Fibroblast of the aortic adventitia (primary cell): ENCODE measurements around the gene CYTL1. TPM values are rescaled to one million over a fixed set of nuclear protein-coding genes. Genes with fewer than 3 reads are reported as not detected.

Source experiments
- DNase-seq: peaks from one replicate; pipeline ENCODE4 v3.0.0-alpha.2; 2010; ENCODE audit warnings: low read depth
- H3K4me3 ChIP-seq: 2 replicates; pipeline ENCODE4 v1.5.1; 2011; ENCODE audit warnings: low read depth, mild to moderate bottlenecking, control low read depth, low read length, moderate library complexity
- total RNA-seq: library from RNA; depleted of rRNA; stranded (reverse); fragments of >200 nt; gene quantifications from 2 replicates; pipeline ENCODE4 v1.2.3, GENCODE V29; 2012; ENCODE audit warnings: low replicate concordance
- TF ChIP-seq, protein P1 (sequence below): IDR thresholded peaks from 2 replicates; pipeline ENCODE4 v1.5.1; 2011; ENCODE audit warnings: mild to moderate bottlenecking, low read length, control low read depth, inconsistent platforms; ENCODE audit not compliant: insufficient read depth

Gene CYTL1
- total RNA-seq, 1 donor = 12.5 TPM

DNA sequence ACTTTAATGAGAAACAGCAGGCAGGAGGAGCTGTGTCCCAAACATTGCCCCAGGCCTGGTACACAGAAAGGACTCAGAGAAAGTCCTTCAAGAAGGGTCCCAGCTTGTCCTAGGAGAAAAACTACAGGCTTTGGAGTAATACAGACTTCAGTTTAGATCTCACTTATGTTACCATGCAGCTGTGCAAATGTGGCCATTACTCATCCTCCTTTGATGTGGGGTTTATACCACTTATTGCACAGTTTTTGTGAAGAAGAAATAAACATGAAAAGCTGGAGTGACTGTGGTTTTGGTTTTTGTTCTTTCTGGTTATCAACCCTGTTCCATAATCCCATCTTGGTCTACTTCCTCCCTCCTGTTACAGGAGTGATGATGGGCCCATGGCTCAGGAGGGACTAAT is 8.1 kb upstream of the CYTL1 start:
- no peak for DNase-seq
- TF ChIP-seq, protein P1, sequence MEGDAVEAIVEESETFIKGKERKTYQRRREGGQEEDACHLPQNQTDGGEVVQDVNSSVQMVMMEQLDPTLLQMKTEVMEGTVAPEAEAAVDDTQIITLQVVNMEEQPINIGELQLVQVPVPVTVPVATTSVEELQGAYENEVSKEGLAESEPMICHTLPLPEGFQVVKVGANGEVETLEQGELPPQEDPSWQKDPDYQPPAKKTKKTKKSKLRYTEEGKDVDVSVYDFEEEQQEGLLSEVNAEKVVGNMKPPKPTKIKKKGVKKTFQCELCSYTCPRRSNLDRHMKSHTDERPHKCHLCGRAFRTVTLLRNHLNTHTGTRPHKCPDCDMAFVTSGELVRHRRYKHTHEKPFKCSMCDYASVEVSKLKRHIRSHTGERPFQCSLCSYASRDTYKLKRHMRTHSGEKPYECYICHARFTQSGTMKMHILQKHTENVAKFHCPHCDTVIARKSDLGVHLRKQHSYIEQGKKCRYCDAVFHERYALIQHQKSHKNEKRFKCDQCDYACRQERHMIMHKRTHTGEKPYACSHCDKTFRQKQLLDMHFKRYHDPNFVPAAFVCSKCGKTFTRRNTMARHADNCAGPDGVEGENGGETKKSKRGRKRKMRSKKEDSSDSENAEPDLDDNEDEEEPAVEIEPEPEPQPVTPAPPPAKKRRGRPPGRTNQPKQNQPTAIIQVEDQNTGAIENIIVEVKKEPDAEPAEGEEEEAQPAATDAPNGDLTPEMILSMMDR = no peak
- H3K4me3 ChIP-seq = no peak overlapping the region

DNA sequence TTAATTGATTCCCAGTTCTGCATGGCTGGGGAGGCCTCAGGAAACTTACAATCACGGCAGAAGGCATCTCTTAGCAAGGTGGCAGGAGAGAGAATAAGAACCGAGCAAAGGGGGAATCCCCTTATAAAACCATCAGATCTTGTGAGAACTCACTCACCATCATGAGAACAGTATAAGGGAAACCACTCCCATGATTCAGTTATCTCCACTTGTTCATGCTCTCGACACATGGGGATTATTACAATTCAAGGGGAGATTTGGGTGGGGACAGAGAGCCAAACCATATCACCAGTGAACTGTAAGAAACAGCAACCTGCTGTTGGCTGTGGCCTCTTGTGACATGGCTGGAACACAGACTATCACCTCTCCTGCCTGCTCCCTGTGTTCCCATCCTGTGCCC is 7.1 kb upstream of the CYTL1 start:
- no peak for DNase-seq
- H3K4me3 ChIP-seq = no peak overlapping the region
- TF ChIP-seq, protein P1 = no peak

DNA sequence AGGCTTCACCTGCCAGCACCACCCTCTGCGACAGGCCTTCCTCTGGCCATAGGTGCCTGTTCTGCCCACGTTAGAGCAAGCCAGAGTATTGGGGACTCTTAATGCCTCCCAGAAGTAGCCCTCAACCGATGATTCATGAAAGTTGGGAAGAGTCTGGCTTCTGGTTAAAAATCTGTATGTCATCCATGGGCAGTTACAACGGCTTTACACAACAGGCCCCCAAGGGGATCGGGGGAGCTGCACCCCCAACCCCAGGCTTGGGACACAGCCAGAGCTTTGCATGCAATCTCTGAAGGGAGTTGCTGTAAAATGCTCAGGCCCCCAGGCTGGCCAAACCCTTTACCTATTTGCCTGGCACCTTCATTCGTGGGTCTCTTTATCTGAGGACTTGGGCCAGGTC is 5.4 kb upstream of the CYTL1 start:
- no peak overlapping the region for H3K4me3 ChIP-seq
- TF ChIP-seq, protein P1 = no peak
- DNase-seq = peak; percentile 36

DNA sequence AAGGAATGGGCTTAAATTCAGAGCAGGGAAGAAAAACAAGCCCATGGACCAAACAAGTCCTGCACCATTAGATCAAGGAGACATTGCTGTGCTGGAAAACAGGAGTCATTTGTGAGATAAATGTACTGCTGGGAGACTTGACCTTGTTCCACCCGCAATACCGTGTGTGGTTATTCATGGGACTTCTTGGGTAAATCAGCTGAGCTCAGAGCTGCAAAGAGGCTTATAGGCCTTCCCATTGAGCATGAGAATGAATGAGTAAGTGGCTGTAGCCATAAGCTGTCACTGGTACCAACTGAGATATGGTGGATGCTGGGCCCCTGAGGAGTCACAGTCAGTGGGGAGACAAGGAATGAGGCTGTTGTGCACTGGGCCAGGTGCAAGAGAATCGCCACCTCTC is 2.3 kb upstream of the CYTL1 start:
- H3K4me3 ChIP-seq = no peak overlapping the region
- TF ChIP-seq, protein P1 = no peak
- no peak for DNase-seq

DNA sequence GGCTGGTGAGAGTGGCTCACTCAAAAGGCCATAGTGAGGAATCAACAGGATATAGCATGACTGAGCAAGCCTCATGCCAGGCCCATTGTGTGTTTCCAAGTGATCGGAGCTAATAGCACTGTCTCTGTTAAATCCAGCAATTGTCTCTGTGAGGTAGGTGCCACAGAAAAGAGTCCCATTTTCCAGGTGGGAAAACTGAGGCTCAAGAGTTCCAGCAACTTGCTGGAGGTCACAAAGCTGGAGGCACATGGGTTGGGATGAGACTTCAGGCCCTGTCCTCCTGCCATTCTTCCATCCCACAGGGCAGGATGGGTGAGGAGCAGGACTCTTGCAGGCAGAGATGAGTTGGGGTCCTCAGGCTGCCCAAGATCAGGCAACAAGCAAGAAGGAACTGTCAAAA is 1.1 kb upstream of the CYTL1 start:
- no peak for DNase-seq
- TF ChIP-seq, protein P1 = no peak
- H3K4me3 ChIP-seq = no peak overlapping the region

DNA sequence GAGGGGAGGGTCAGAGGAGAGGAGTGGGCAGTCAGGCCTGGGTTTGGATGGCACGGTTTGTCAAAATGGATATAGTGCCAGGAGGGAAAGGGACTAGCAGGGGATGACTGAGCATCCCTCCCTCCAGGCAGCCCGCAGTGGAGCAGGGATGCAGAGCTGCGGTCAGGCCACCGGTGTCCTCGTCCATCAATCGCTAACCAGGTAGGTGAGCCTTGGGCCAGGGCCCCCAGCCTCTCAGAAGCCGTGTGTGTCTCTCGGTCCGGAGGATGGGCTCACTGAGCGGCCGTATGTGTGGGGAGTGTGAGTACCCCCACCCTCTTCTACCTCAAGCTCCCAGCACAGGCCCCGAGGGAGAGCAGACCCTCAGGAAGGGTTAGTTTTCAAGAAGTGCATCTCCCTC is 538 bp upstream of the CYTL1 start:
- H3K4me3 ChIP-seq = no peak overlapping the region
- TF ChIP-seq, protein P1 = no peak
- DNase-seq = no peak

DNA sequence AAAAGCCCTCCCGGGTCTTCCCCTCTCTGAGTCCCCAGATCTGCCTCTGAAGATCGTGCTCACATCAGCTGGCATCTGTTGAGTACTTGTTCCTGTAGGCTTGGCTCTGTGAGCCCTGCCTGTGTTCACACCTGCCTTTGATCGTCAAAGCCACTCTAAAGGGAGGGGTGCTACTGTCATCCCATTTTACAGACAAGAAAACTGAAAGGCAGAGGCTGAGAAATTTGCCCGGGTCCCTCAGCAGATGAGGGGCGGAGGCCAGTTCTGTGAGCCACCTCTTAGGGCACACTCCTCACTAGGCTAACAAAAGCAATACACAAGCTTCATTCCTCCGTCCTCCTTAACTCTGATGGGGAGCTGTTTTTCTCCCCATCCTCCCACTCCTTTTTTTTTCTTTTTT is 655 bp downstream of the CYTL1 start:
- DNase-seq = no peak
- H3K4me3 ChIP-seq = no peak overlapping the region
- TF ChIP-seq, protein P1 = no peak
